Measurements from ENCODE around the gene SLC6A18. TPM values are rescaled to one million over a fixed set of nuclear protein-coding genes. Genes with fewer than 3 reads are reported as not detected.

The SLC6A18 gene
- not detected in 2 replicates for total RNA-seq (2013; cell fraction: nucleolus; rRNA removed)
- not detected in 2 replicates for total RNA-seq (2014; rRNA removed)
- total RNA-seq (2014; rRNA removed; fragmentation: Illumina TruSeq; extraction: Trizol) = not detected in 2 replicates
- not detected in 2 replicates for total RNA-seq (2021)
- polyA plus RNA-seq (2011; ENCODE audit: low read depth) = not detected
- not detected in 2 replicates for polyA plus RNA-seq (2011; rRNA removed)
- not detected in 2 replicates for polyA plus RNA-seq (2011; cell fraction: cytosol; rRNA removed)
- polyA plus RNA-seq (2011; cell fraction: nucleus; rRNA removed) = not detected in 2 replicates
- polyA plus RNA-seq (2012) = not detected in 2 replicates
- polyA plus RNA-seq (2014; fragmentation: Illumina TruSeq; extraction: Trizol) = not detected in 2 replicates
- polyA plus RNA-seq (2014; fragmentation: Nextera tagmentation; extraction: Ambion mirVana) = not detected
- polyA plus RNA-seq (2014; rRNA removed) = not detected in 2 replicates
- not detected for polyA plus RNA-seq (2016; fragmentation: Nextera tagmentation; extraction: Ambion mirVana)
- not detected in 2 replicates for polyA minus RNA-seq (2011; rRNA and poly(A)+ RNA removed)
- polyA minus RNA-seq (2011; cell fraction: cytosol; rRNA and poly(A)+ RNA removed) = not detected in 2 replicates
- polyA minus RNA-seq (2011; cell fraction: nucleus; rRNA and poly(A)+ RNA removed) = not detected in 2 replicates
- not detected for Bru-seq, nascent RNA
- not detected for BruChase-seq, experiment 1, labeled RNA remaining after a 6-hour chase
- not detected for BruChase-seq, experiment 2, labeled RNA remaining after a 2-hour chase
- long read RNA-seq, experiment 1 = 0 reads
- long read RNA-seq, experiment 2 = 0 reads

- FAIRE-seq (no peak), ATAC-seq (no peak), DNase-seq (ENCODE audit: low read depth, low spot score) (no peak)
- Histone ChIP-seq H3K9me3 (replicated peaks; ENCODE audit: control insufficient read depth, insufficient read depth, low read length) (no peaks in the 10 kb centered on the region; the same call in 2 of the 3 replicates), H3K4me2 (ENCODE audit: control insufficient read depth, insufficient read depth) (no peak within 1 kb of the TSS), H2AFZ (ENCODE audit: control insufficient read depth, low read depth, low read length) (no peak within 1 kb of the TSS), H4K20me1 (ENCODE audit: control insufficient read depth, insufficient read depth) (no peaks in the 10 kb centered on the region), H3K4me3 (no peak within 1 kb of the TSS), H3K27ac (ENCODE audit: control insufficient read depth, insufficient read depth) (no peak within 1 kb of the TSS), H3K4me1 (ENCODE audit: control insufficient read depth, insufficient read depth, low read length) (no peaks in the 10 kb centered on the region), H3K36me3 (ENCODE audit: control insufficient read depth in 2 of 2, insufficient read depth in 2 of 2, low read length in 1 of 2) (no peaks in the 10 kb centered on the region), H3K9ac (ENCODE audit: control insufficient read depth, insufficient read depth, low read length) (no peak within 1 kb of the TSS), H3K27me3 (replicated peaks in 1 of 2; ENCODE audit: control insufficient read depth in 2 of 2, insufficient read depth in 2 of 2, low read length in 1 of 2) (no peaks in the 10 kb centered on the region; a peak in 1 of 4 replicates), H3K79me2 (ENCODE audit: control insufficient read depth, insufficient read depth, low read length) (no peaks in the 10 kb centered on the region)
- ChIA-PET CTCF (no interaction called here), RAD21 (ENCODE audit: unreplicated experiment) (no interaction called here), SMC1A (ENCODE audit: uncharacterized antibody, unreplicated experiment) (no interaction called here), POLR2A (no interaction called here)
- in situ Hi-C loops (cut with MboI) = no loop called here
- BruUV-seq (replicated peaks) = no TSS peak
- intact Hi-C loops (cut with micrococcal nuclease; ENCODE audit: unreplicated experiment) = no loop called here
- WGBS (ENCODE audit: insufficient coverage, insufficient replicate concordance, low lambda C conversion rate, missing lambda C conversion rate) = 38% methylated on average over 11 of the region's 11 CpGs
- TF ChIP-seq ZNF622 (IDR thresholded peaks at IDR 0.05) (no peak), SP1 (IDR thresholded peaks at IDR 0.05; ENCODE audit: low read depth, low read length) (no peak), YY1 (IDR thresholded peaks at IDR 0.05; ENCODE audit: low read depth, low read length) (no peak), NFYB (IDR thresholded peaks at IDR 0.05; ENCODE audit: insufficient read depth, low read depth, low read length) (no peak), ZBTB40 (IDR thresholded peaks at IDR 0.05; ENCODE audit: borderline replicate concordance) (no peak), BMI1 (IDR thresholded peaks at IDR 0.05; ENCODE audit: borderline replicate concordance) (no peak), RFX5 (IDR thresholded peaks at IDR 0.05; ENCODE audit: low read depth, low read length) (no peak), PRDM15 (CRISPR knock-in tag; IDR thresholded peaks at IDR 0.05) (no peak), MEF2B (IDR thresholded peaks at IDR 0.05; ENCODE audit: partially characterized antibody, poor library complexity, severe bottlenecking) (no peak), CHD4 (IDR thresholded peaks at IDR 0.05) (no peak), ZBTB4 (CRISPR knock-in tag; IDR thresholded peaks at IDR 0.05) (no peak)
Measured at GRCh38 chr5:1225081-1225480, at the start of gene SLC6A18. TSS of gene SLC6A18 (plus strand) at chr5:1225381. CDS start at chr5:1225478, 97 bp downstream.
